Measurements from ENCODE around the gene ABTB2. TPM values are rescaled to one million over a fixed set of nuclear protein-coding genes. Genes with fewer than 3 reads are reported as not detected.

ABTB2 gene
- total RNA-seq, 1 experiment from 2014 or later = 46.3 TPM

DNA sequence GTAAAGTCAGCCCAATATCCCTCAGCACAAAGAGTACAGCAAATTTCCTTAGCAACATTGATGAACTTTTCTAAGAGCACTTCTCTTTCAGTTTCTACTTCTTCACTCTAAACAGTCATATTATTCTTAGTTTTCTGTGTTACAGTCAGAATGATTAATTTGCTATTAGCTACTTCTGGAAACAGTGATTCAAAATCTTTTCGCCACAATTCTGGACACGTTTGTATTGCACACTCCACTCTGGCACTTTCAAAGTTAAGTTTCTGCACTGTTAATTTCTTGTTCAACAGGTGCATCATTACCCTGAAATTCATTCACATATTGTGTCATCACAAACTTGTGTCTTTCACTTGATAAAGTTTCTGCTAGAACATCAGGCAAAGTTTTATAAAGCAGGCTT, 22.5 kb downstream of the ABTB2 start:
- intact Hi-C loops (cut with micrococcal nuclease; ENCODE audit: unreplicated experiment) = no loop called here
- peaks cover 24% of the 10 kb centered on the region for H3K4me1 ChIP-seq (ENCODE audit: insufficient read depth, low read length, poor library complexity, severe bottlenecking)
- no peak for DNase-seq (ENCODE audit: low spot score)
- POLR2A ChIA-PET (ENCODE audit: low non-redundant PET) = no interaction called here
- no peaks in the 10 kb centered on the region for H3K9me3 ChIP-seq (ENCODE audit: low read depth, low read length, poor library complexity, severe bottlenecking)
- TF ChIP-seq EZH2 (IDR thresholded peaks at IDR 0.05; ENCODE audit: borderline replicate concordance, low read depth, low read length, poor library complexity, severe bottlenecking) = no peak
- H3K4me3 ChIP-seq (ENCODE audit: low read depth, low read length, poor library complexity, severe bottlenecking) = no peak overlapping the region
- no peaks in the 10 kb centered on the region for H3K27me3 ChIP-seq (replicated peaks; ENCODE audit: insufficient read depth, low read depth, low read length, poor library complexity)
- no TSS peak for BruUV-seq (replicated peaks)
- H3K27ac ChIP-seq (ENCODE audit: low read depth, low read length, poor library complexity, severe bottlenecking) = no peak overlapping the region
- H3K36me3 ChIP-seq (ENCODE audit: insufficient read depth, low read length, poor library complexity, severe bottlenecking) = no peaks in the 10 kb centered on the region
- CTCF ChIA-PET = no interaction called here

DNA sequence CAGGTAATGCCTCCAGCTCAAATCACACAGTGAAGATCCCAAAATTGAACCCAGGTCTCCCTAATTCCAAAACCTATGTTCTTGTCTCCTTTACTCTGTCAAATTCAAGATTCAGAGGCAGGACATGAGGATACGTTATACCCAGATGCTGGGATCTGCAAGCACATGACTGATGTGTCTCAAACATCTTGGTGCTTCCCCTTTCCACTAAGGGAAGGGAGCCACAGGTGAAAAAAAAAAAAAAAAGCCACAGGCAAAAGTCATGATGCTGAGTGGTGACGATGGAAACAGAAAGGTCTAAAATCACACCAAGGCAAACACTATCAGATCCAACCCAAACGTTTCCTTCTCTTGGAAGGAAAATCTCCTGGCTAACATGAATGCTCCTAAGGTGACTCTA, 24.0 kb downstream of the ABTB2 start:
- TF ChIP-seq, protein P1, sequence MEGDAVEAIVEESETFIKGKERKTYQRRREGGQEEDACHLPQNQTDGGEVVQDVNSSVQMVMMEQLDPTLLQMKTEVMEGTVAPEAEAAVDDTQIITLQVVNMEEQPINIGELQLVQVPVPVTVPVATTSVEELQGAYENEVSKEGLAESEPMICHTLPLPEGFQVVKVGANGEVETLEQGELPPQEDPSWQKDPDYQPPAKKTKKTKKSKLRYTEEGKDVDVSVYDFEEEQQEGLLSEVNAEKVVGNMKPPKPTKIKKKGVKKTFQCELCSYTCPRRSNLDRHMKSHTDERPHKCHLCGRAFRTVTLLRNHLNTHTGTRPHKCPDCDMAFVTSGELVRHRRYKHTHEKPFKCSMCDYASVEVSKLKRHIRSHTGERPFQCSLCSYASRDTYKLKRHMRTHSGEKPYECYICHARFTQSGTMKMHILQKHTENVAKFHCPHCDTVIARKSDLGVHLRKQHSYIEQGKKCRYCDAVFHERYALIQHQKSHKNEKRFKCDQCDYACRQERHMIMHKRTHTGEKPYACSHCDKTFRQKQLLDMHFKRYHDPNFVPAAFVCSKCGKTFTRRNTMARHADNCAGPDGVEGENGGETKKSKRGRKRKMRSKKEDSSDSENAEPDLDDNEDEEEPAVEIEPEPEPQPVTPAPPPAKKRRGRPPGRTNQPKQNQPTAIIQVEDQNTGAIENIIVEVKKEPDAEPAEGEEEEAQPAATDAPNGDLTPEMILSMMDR (conservative IDR thresholded peaks at IDR 0.05; ENCODE audit: low read depth, low read length) = no peak
- TF ChIP-seq EZH2 (IDR thresholded peaks at IDR 0.05; ENCODE audit: borderline replicate concordance, low read depth, low read length, poor library complexity, severe bottlenecking) = no peak
- H3K27me3 ChIP-seq (replicated peaks; ENCODE audit: insufficient read depth, low read depth, low read length, poor library complexity) = no peaks in the 10 kb centered on the region
- no peak overlapping the region for H3K27ac ChIP-seq (ENCODE audit: low read depth, low read length, poor library complexity, severe bottlenecking)
- H3K9me3 ChIP-seq (ENCODE audit: low read depth, low read length, poor library complexity, severe bottlenecking) = no peaks in the 10 kb centered on the region
- intact Hi-C loops (cut with micrococcal nuclease; ENCODE audit: unreplicated experiment) = no loop called here
- H3K36me3 ChIP-seq (ENCODE audit: insufficient read depth, low read length, poor library complexity, severe bottlenecking) = no peaks in the 10 kb centered on the region
- H3K4me3 ChIP-seq (ENCODE audit: low read depth, low read length, poor library complexity, severe bottlenecking) = no peak overlapping the region
- no TSS peak for BruUV-seq (replicated peaks)
- no peak for DNase-seq (ENCODE audit: low spot score)
- ChIA-PET CTCF (no interaction called here), POLR2A (ENCODE audit: low non-redundant PET) (interaction anchor here (0.6 kb wide), 1 partner anchor 51 kb away, joined by 3 read pairs; no protein-coding TSS in a partner anchor)
- peaks cover 10% of the 10 kb centered on the region for H3K4me1 ChIP-seq (ENCODE audit: insufficient read depth, low read length, poor library complexity, severe bottlenecking)

DNA sequence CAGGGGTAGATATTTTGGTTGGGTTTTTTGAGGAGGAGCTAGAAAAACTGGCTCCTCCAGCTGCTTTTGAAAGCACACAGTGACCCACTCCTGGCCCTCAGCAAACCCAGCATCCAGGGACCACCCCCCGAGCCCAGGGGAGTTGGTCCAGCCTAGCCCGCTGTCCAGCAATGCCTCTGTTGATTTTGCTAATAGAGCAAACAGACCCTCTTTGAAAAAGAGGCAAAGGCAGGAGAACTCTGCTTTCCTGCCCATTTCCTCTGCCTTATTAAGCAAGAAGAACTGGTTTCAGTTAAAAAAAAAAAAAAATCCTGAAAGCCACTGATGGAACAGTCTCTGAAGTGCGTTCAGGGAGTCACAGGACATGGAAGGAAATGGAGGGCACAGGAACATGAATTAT, 25.3 kb downstream of the ABTB2 start:
- intact Hi-C loops (cut with micrococcal nuclease; ENCODE audit: unreplicated experiment) = no loop called here
- TF ChIP-seq EZH2 (IDR thresholded peaks at IDR 0.05; ENCODE audit: borderline replicate concordance, low read depth, low read length, poor library complexity, severe bottlenecking) = no peak
- TF ChIP-seq, protein P1 (conservative IDR thresholded peaks at IDR 0.05; ENCODE audit: low read depth, low read length) = no peak
- Histone ChIP-seq H3K36me3 (ENCODE audit: insufficient read depth, low read length, poor library complexity, severe bottlenecking) (no peaks in the 10 kb centered on the region), H3K4me1 (ENCODE audit: insufficient read depth, low read length, poor library complexity, severe bottlenecking) (peaks cover 10% of the 10 kb centered on the region), H3K27ac (ENCODE audit: low read depth, low read length, poor library complexity, severe bottlenecking) (no peak overlapping the region), H3K27me3 (replicated peaks; ENCODE audit: insufficient read depth, low read depth, low read length, poor library complexity) (no peaks in the 10 kb centered on the region), H3K4me3 (ENCODE audit: low read depth, low read length, poor library complexity, severe bottlenecking) (no peak overlapping the region), H3K9me3 (ENCODE audit: low read depth, low read length, poor library complexity, severe bottlenecking) (no peaks in the 10 kb centered on the region)
- CTCF ChIA-PET = no interaction called here
- POLR2A ChIA-PET (ENCODE audit: low non-redundant PET) = no interaction called here
- DNase-seq (ENCODE audit: low spot score) = no peak
- no TSS peak for BruUV-seq (replicated peaks)

DNA sequence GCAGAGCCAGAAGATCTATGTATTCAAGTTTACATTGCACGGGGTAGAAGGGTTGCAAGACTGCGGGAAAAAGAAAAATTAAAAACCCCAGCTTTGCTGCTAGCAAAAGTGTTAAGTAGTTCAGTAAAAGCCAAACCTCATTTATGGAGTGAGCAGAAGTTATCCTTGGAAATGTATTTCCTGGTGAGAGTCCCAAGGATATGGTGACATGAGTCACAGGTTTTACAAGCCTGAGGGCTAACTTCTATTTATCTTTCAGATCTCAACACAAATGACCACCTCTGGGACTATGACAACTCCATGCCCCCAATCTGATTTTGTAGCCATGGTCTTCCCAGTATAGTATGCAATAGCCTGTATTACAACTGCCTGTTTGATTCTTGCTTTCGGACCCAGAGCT, 26.1 kb downstream of the ABTB2 start:
- TF ChIP-seq EZH2 (IDR thresholded peaks at IDR 0.05; ENCODE audit: borderline replicate concordance, low read depth, low read length, poor library complexity, severe bottlenecking) = no peak
- TF ChIP-seq, protein P1 (conservative IDR thresholded peaks at IDR 0.05; ENCODE audit: low read depth, low read length) = no peak
- no peak overlapping the region for H3K27ac ChIP-seq (ENCODE audit: low read depth, low read length, poor library complexity, severe bottlenecking)
- BruUV-seq (replicated peaks) = no TSS peak
- H3K9me3 ChIP-seq (ENCODE audit: low read depth, low read length, poor library complexity, severe bottlenecking) = no peaks in the 10 kb centered on the region
- intact Hi-C loops (cut with micrococcal nuclease; ENCODE audit: unreplicated experiment) = no loop called here
- CTCF ChIA-PET = no interaction called here
- no peaks in the 10 kb centered on the region for H3K36me3 ChIP-seq (ENCODE audit: insufficient read depth, low read length, poor library complexity, severe bottlenecking)
- no peak for DNase-seq (ENCODE audit: low spot score)
- POLR2A ChIA-PET (ENCODE audit: low non-redundant PET) = no interaction called here
- no peak overlapping the region for H3K4me3 ChIP-seq (ENCODE audit: low read depth, low read length, poor library complexity, severe bottlenecking)
- H3K4me1 ChIP-seq (ENCODE audit: insufficient read depth, low read length, poor library complexity, severe bottlenecking) = peaks cover 10% of the 10 kb centered on the region
- no peaks in the 10 kb centered on the region for H3K27me3 ChIP-seq (replicated peaks; ENCODE audit: insufficient read depth, low read depth, low read length, poor library complexity)

Data from A673 (cell line).